Activated CD4-positive, alpha-beta T cell treated with anti-CD3 and anti-CD28 coated beads for 36 hours (primary cell): Measurements from ENCODE around the gene MAP4K1. TPM values are rescaled to one million over a fixed set of nuclear protein-coding genes. Genes with fewer than 3 reads are reported as not detected.
"Not testable (repeated sequence)": the region's sequence is repeated elsewhere in the genome, so short reads cannot be mapped to it uniquely, and the experiment has no call there.

Experiments used
- ATAC-seq: fragments of 200-7000 bp; cut with Tn5 transposase; one replicate; pipeline ENCODE4 v1.10.0; 2021; ENCODE audit warnings: mild to moderate bottlenecking, moderate library complexity
- CTCF ChIA-PET: fragments of 350-600 bp; sonication (Branson Sonifier 250); formaldehyde crosslinking; loops from one replicate; lab custom pipeline; 2021; ENCODE audit warnings: antibody characterized with exemption; lab: Charles Lee
- POLR2A ChIA-PET: fragments of 350-600 bp; sonication (Branson Sonifier 250); formaldehyde crosslinking; loops from one replicate; lab custom pipeline; 2021; ENCODE audit warnings: antibody characterized with exemption, inconsistent platforms; lab: Charles Lee
- DNase-seq: peaks from one replicate; pipeline ENCODE4 v3.0.0-alpha.2; 2020
- H3K27ac Mint-ChIP-seq: one replicate; pipeline ENCODE4 v1.8.0; 2021; ENCODE audit warnings: mixed read lengths
- H3K27me3 Mint-ChIP-seq: one replicate; pipeline ENCODE4 v1.8.0; 2021; ENCODE audit warnings: mixed read lengths
- H3K36me3 Mint-ChIP-seq: one replicate; pipeline ENCODE4 v1.8.0; 2021; ENCODE audit warnings: low read depth, mixed read lengths
- H3K4me1 Mint-ChIP-seq: one replicate; pipeline ENCODE4 v1.8.0; 2021; ENCODE audit warnings: mixed read lengths
- H3K4me3 Mint-ChIP-seq: one replicate; pipeline ENCODE4 v1.8.0; 2021; ENCODE audit warnings: mild to moderate bottlenecking, moderate library complexity, mixed read lengths
- H3K9me3 Mint-ChIP-seq: one replicate; pipeline ENCODE4 v1.8.0; 2021; ENCODE audit warnings: low read depth, mixed read lengths
- intact Hi-C, 2 experiments: fragments of 100-400 bp; cut with DNase I in 1 of 2; cut with micrococcal nuclease in 1 of 2; formaldehyde crosslinking; loops; one replicate each; pipeline versions ENCODE4 v1.14.2 to v1.15.1; 2022 to 2024; cut with DNase I, micrococcal nuclease
- total RNA-seq, 2 experiments: library from RNA; stranded (reverse); gene quantifications; one replicate each; pipeline ENCODE4 v1.2.3, GENCODE V29; 2021

Gene MAP4K1
- total RNA-seq, 2 experiments from 2014 or later, result 195 to 198 TPM

- Mint-ChIP-seq H3K4me3 (no peak overlapping the region), H3K4me1 (peaks cover 28% of the 10 kb centered on the region), H3K9me3 (no peaks in the 10 kb centered on the region), H3K27me3 (no peaks in the 10 kb centered on the region), H3K27ac (no peak overlapping the region), H3K36me3 (peaks cover 16% of the 10 kb centered on the region)
- no peak for ATAC-seq
- CTCF ChIA-PET, result interaction anchor here (0.7 to 1.0 kb wide), 2 partner anchors 234 to 407 kb away, joined by 3 read pairs; no protein-coding TSS in a partner anchor
- POLR2A ChIA-PET, result no interaction called here
- no peak for DNase-seq
- intact Hi-C loops, result no loop called here
Observed at GRCh38 chr19:38638461-38638860, 20.7 kb upstream of the MAP4K1 start.

DNA sequence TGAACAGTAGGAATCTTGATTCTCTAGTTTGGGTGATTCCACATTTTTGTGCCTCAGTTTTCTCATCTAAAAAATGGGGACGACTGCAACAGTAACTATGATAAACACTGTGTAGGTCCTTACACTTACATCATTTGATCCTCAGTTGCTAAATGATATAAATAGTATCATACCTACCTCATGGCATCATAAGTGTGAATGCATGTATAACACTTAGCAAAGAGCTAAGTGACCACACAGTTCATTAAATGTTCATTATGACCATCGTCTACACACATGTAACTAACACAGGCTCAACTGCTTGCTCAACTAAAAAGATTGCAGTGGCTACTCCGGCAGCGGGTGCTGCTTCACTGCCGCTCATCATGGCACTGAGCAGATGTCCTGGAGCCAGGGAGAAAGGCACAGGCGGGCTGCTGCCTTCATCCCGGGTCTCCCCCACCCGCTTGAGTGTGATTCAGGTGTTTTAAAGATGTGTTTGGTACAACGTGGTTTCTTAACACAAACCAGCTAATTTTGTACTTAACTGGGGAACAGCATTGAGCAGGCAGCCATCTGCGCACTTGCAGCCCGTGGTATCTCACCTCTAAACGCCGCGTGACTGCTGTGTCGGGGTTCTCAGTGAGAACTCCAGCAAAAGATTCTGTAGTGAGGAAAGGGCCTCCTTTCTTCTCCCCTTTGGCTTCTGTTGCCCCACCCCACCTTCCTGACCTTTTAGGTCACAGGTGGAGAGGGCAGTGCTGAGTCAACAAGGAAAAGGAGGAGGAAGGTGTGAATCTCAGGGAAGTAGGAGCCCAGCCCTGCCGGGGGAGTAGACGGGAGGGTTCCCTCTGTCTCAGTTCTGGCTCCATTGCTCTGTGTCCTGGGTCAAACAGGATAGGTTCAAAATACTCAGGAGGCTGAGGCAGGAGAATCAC is 18.0 kb upstream of the MAP4K1 start:
- H3K27me3 Mint-ChIP-seq, result no peaks in the 10 kb centered on the region
- peaks cover 28% of the 10 kb centered on the region for H3K4me1 Mint-ChIP-seq
- H3K27ac Mint-ChIP-seq, result peak overlapping the region; percentile 19
- ChIA-PET CTCF (interaction anchor here (0.6 to 3.5 kb wide), 20 partner anchors 8 to 293 kb away, joined by 3 to 32 read pairs (median 4); partner anchors contain the start of genes ACTN4, ECH1, EIF3K and FAM98C), POLR2A (interaction anchor here (0.7 kb wide), 1 partner anchor 17 kb away, joined by 4 read pairs; the partner anchor contains the start of gene EIF3K)
- intact Hi-C loops, result loop anchor here in 1 of 2 experiments (2.0 kb wide), 1 partner anchor 295 kb away; the partner anchor contains the start of genes MRPS12 and SARS2
- no peak for ATAC-seq
- DNase-seq, result no peak
- peaks cover 30% of the 10 kb centered on the region for H3K36me3 Mint-ChIP-seq
- H3K4me3 Mint-ChIP-seq, result no peak overlapping the region
- no peaks in the 10 kb centered on the region for H3K9me3 Mint-ChIP-seq

DNA sequence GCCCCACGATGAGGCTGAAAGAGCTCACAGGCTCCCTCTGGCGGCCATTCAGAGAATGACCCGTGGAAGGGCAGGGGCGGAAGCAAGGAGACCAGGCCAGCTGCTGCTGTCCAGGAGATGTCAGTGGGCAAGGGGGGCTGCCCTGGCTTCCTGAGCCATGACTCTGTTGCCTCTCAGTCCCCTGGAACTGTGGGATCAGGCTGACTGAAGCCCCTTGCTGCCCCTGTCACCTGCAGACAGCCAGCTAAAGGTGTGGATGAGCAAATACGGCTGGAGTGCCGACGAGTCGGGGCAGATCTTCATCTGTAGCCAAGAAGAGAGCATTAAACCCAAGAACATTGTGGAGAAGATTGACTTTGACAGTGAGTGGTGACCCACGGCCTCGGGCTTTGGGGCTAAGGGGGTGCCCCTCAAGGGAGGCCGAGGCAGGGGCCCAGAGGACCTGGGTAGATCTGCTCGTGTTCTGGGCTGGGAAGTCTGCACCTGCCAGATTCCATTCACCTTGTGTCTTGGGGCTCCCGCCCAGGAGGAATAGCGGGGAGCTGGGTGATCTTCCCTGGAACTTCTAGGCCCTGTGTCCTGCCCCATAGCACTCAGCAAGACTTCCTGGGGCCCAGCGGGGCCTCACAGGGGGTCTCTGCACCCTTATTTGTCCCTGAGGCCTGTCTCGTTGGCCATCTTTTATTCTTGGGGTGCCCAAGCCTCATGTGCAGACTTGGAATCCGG is 17.2 kb upstream of the MAP4K1 start:
- no peaks in the 10 kb centered on the region for H3K27me3 Mint-ChIP-seq
- H3K9me3 Mint-ChIP-seq, result no peaks in the 10 kb centered on the region
- H3K27ac Mint-ChIP-seq, result peak overlapping the region; percentile 90
- H3K4me3 Mint-ChIP-seq, result no peak overlapping the region
- no peak for ATAC-seq
- ChIA-PET CTCF (interaction anchor here (0.5 to 3.5 kb wide), 36 partner anchors 9 to 625 kb away, joined by 3 to 32 read pairs (median 4); partner anchors contain the start of genes ACTN4, ECH1, EIF3K and FAM98C), POLR2A (interaction anchor here (0.7 to 1.0 kb wide), 4 partner anchors 12 to 232 kb away, joined by 3 to 4 read pairs (median 4); partner anchors contain the start of genes ACTN4, EIF3K and FAM98C)
- H3K36me3 Mint-ChIP-seq, result peaks cover 32% of the 10 kb centered on the region
- H3K4me1 Mint-ChIP-seq, result peaks cover 28% of the 10 kb centered on the region
- DNase-seq, result peak; percentile 84
- intact Hi-C loops, result loop anchor here (1.0 kb wide), 4 partner anchors 16 to 232 kb away; partner anchors contain the start of genes FAM98C (in 2 of the 2) and EIF3K (in 1 of the 2)

DNA sequence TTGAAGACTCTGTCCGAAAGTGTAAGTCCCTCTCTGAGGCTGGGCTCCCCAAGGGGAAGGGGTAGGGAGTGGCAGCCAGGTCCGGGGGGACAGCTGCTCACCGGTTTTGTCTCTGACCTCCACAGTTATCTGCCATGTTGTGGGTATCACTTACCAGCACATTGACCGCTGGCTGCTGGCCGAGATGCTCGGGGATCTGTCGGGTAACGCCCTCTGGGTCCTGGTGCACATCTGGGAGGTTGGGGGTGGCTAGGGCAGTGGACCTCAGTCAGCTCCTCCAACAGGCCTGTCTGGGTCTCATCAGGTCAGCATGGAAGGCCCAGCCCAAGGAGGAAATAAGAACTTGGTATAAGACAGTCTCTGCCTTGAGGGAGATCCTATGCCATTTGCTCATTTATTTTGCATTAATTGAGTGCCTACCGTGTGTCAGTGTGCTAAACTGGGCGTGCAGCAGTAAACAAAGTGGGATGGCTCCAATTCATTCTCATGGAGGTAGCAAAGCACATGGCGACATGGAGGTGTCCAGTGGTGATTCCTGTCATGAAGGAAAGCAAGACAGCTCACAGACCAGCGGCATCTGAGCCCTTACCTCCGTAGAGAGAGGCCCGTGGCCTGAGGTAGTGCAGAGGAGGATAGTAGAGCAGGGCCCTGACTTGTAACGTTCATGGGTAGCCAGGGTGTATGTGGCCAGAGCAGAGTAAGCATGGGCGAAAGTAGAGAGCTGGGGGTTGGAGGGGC is 14.9 kb upstream of the MAP4K1 start:
- intact Hi-C loops, result no loop called here
- H3K36me3 Mint-ChIP-seq, result peaks cover 42% of the 10 kb centered on the region

GRCh38 chr19:38631811-38632475 is 14.2 kb upstream of the MAP4K1 start:
- H3K27ac Mint-ChIP-seq, H3K9me3 Mint-ChIP-seq, DNase-seq, H3K27me3 Mint-ChIP-seq, H3K4me3 Mint-ChIP-seq, ATAC-seq, POLR2A ChIA-PET, intact Hi-C loops: not testable (repeated sequence)
- CTCF ChIA-PET, result interaction anchor here (0.8 kb wide), 1 partner anchor 116 kb away, joined by 7 read pairs; no protein-coding TSS in a partner anchor
- Mint-ChIP-seq H3K36me3 (peaks cover 43% of the 10 kb centered on the region), H3K4me1 (peaks cover 21% of the 10 kb centered on the region)

More for the DNA sequence above, 14.9 kb upstream of the MAP4K1 start:
- DNase-seq, result no peak
- Mint-ChIP-seq H3K27ac (no peak overlapping the region), H3K4me1 (peaks cover 28% of the 10 kb centered on the region), H3K9me3 (no peaks in the 10 kb centered on the region), H3K27me3 (no peaks in the 10 kb centered on the region), H3K4me3 (no peak overlapping the region)
- ChIA-PET POLR2A (no interaction called here), CTCF (interaction anchor here (0.8 to 2.6 kb wide), 2 partner anchors 14 to 117 kb away, joined by 7 to 31 read pairs; partner anchors contain the start of genes EIF3K and MAP4K1)
- ATAC-seq, result no peak

DNA sequence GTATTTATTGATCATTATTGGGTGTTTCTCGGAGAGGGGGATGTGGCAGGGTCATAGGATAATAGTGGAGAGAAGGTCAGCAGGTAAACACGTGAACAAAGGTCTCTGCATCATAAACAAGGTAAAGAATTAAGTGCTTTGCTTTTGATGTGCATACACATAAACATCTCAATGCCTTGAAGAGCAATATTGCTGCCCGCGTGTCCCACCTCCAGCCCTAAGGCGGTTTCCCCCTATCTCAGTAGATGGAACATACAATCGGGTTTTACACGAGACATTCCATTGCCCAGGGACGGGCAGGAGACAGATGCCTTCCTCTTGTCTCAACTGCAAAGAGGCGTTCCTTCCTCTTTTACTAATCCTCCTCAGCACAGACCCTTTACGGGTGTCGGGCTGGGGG is 13.5 kb upstream of the MAP4K1 start:
- peaks cover 15% of the 10 kb centered on the region for H3K4me1 Mint-ChIP-seq
- CTCF ChIA-PET, H3K9me3 Mint-ChIP-seq, DNase-seq, intact Hi-C loops, H3K27ac Mint-ChIP-seq, ATAC-seq, H3K27me3 Mint-ChIP-seq, H3K4me3 Mint-ChIP-seq, POLR2A ChIA-PET: not testable (repeated sequence)
- H3K36me3 Mint-ChIP-seq, result peaks cover 45% of the 10 kb centered on the region

GRCh38 chr19:38629568-38629967 is 11.8 kb upstream of the MAP4K1 start:
- Mint-ChIP-seq H3K9me3 (no peaks in the 10 kb centered on the region), H3K27ac (peak overlapping the region; percentile 33), H3K4me1 (peaks cover 2% of the 10 kb centered on the region), H3K36me3 (peaks cover 43% of the 10 kb centered on the region), H3K4me3 (no peak overlapping the region), H3K27me3 (no peaks in the 10 kb centered on the region)
- intact Hi-C loops, result no loop called here
- ATAC-seq (no peak), DNase-seq (no peak)
- ChIA-PET POLR2A (no interaction called here), CTCF (interaction anchor here (0.6 to 1.0 kb wide), 3 partner anchors 11 to 117 kb away, joined by 3 to 5 read pairs (median 3); partner anchors contain the start of gene EIF3K)

- intact Hi-C loops, result no loop called here
Observed at GRCh38 chr19:38626401-38626800, 8.6 kb upstream of the MAP4K1 start.

GRCh38 chr19:38624822-38625221 is 7.1 kb upstream of the MAP4K1 start:
- ATAC-seq (no peak), DNase-seq (no peak)
- H3K36me3 Mint-ChIP-seq, result peaks cover 55% of the 10 kb centered on the region
- CTCF ChIA-PET, result interaction anchor here (0.5 to 1.2 kb wide), 3 partner anchors 10 to 352 kb away, joined by 3 to 5 read pairs (median 4); no protein-coding TSS in a partner anchor
- no peak overlapping the region for H3K27ac Mint-ChIP-seq
- POLR2A ChIA-PET, result no interaction called here
- intact Hi-C loops, result no loop called here
- H3K4me1 Mint-ChIP-seq, result peaks cover 9% of the 10 kb centered on the region
- no peaks in the 10 kb centered on the region for H3K9me3 Mint-ChIP-seq
- H3K4me3 Mint-ChIP-seq, result no peak overlapping the region
- no peaks in the 10 kb centered on the region for H3K27me3 Mint-ChIP-seq

More at GRCh38 chr19:38626401-38626800, 8.6 kb upstream of the MAP4K1 start:
- ATAC-seq (no peak), DNase-seq (no peak)
- POLR2A ChIA-PET, result no interaction called here
- no peaks in the 10 kb centered on the region for H3K9me3 Mint-ChIP-seq
- CTCF ChIA-PET, result no interaction called here
- peaks cover 2% of the 10 kb centered on the region for H3K4me1 Mint-ChIP-seq
- H3K27me3 Mint-ChIP-seq, result no peaks in the 10 kb centered on the region
- no peak overlapping the region for H3K4me3 Mint-ChIP-seq
- peaks cover 55% of the 10 kb centered on the region for H3K36me3 Mint-ChIP-seq
- H3K27ac Mint-ChIP-seq, result peak overlapping the region; percentile 65
